ENCODE data around the gene PIGM. TPM values are rescaled to one million over a fixed set of nuclear protein-coding genes. Genes with fewer than 3 reads are reported as not detected.

PIGM gene
- total RNA-seq, 1 donor from 2014 or later, result 6.5 TPM

DNA sequence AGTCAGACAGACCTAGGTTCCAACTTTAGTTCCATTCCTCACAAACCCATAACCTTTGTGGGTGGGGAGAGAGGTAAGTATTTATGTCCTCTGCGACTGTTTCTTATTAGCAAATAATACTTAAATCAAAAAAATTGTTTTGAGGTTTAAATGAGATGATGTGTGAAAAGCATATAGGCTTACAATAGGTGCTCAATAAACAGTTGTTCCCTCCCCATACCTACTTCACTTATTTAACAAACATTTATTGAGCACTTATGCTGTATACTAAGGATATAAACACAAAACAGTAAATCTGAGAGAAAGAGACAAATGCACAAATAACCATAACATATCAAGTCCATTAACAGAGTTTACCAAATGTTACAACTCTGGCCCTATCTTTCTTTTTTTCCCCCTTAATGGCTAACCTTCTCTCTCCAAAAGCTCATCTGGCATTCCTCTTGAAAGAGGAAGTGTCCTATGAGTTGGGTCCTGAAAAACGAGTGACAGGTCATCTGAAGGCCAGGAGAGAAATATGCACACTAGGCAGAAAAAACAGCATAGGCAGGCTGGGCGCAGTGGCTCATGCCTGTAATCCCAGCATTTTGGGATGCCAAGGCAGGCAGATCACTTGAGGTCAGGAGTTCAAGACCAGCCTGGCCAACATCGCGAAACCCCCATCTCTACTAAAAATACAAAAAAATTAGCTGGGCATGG is 10.3 kb downstream of the PIGM start:
- no peak for DNase-seq (ENCODE audit: low spot score)
- H3K9me3 Mint-ChIP-seq (ENCODE audit: low read depth), result no peaks in the 10 kb centered on the region
- no peak overlapping the region for H3K27ac Mint-ChIP-seq (ENCODE audit: unreplicated experiment)
- TF ChIP-seq, protein P1, sequence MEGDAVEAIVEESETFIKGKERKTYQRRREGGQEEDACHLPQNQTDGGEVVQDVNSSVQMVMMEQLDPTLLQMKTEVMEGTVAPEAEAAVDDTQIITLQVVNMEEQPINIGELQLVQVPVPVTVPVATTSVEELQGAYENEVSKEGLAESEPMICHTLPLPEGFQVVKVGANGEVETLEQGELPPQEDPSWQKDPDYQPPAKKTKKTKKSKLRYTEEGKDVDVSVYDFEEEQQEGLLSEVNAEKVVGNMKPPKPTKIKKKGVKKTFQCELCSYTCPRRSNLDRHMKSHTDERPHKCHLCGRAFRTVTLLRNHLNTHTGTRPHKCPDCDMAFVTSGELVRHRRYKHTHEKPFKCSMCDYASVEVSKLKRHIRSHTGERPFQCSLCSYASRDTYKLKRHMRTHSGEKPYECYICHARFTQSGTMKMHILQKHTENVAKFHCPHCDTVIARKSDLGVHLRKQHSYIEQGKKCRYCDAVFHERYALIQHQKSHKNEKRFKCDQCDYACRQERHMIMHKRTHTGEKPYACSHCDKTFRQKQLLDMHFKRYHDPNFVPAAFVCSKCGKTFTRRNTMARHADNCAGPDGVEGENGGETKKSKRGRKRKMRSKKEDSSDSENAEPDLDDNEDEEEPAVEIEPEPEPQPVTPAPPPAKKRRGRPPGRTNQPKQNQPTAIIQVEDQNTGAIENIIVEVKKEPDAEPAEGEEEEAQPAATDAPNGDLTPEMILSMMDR (IDR thresholded peaks at IDR 0.05), result no peak
- no peaks in the 10 kb centered on the region for H3K36me3 Mint-ChIP-seq (ENCODE audit: low read depth)
- peaks cover 20% of the 10 kb centered on the region for H3K27me3 Mint-ChIP-seq (ENCODE audit: low read depth)
- H3K4me1 Mint-ChIP-seq (ENCODE audit: low read depth), result peaks cover 20% of the 10 kb centered on the region
- no peak overlapping the region for H3K4me3 Mint-ChIP-seq (ENCODE audit: unreplicated experiment)

DNA sequence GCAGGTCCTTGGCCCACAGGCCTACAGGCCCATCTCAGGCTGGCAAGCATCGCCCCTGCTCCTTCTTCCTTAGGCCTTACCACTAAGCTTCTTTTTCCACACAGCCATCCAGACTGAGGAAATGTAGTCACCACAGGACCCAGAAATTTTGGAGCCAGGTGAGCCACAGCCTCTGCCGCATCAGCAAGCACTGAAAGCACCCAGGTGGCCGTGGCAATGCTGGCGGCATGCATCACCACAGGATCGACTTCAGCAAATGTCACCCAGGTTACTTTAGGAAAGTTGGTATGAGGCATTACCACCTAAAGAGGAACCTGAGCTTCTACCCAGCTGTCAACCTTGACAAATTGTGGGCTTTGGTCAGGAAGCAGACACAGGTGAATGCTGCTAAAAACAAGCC is 11.6 kb downstream of the PIGM start:
- Mint-ChIP-seq H3K27me3 (ENCODE audit: low read depth) (peaks cover 22% of the 10 kb centered on the region), H3K4me3 (ENCODE audit: unreplicated experiment) (no peak overlapping the region), H3K9me3 (ENCODE audit: low read depth) (no peaks in the 10 kb centered on the region), H3K4me1 (ENCODE audit: low read depth) (peaks cover 20% of the 10 kb centered on the region), H3K36me3 (ENCODE audit: low read depth) (no peaks in the 10 kb centered on the region), H3K27ac (ENCODE audit: unreplicated experiment) (no peak overlapping the region)
- TF ChIP-seq, protein P1 (IDR thresholded peaks at IDR 0.05), result no peak
- DNase-seq (ENCODE audit: low spot score), result no peak

DNA sequence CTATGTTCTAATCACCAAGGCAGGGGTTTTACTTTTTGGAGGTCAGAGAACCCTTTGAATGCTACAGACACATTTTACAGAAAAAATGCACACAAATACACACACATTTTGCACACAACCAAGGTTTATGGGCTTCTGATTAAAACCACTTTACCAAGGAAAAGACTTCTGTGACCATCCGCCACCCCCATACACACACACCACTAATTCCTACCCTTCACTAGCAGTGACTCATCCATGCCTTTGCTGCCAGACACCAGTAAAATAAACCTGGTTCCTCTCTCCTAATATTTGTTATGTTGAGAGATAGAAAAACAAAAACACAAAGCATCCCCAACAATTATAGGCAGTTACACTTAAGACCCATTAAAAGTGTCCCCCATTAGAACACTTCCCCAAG is 12.9 kb downstream of the PIGM start:
- H3K9me3 Mint-ChIP-seq (ENCODE audit: low read depth), result no peaks in the 10 kb centered on the region
- H3K27ac Mint-ChIP-seq (ENCODE audit: unreplicated experiment), result no peak overlapping the region
- peaks cover 31% of the 10 kb centered on the region for H3K27me3 Mint-ChIP-seq (ENCODE audit: low read depth)
- H3K4me3 Mint-ChIP-seq (ENCODE audit: unreplicated experiment), result no peak overlapping the region
- peaks cover 13% of the 10 kb centered on the region for H3K4me1 Mint-ChIP-seq (ENCODE audit: low read depth)
- no peaks in the 10 kb centered on the region for H3K36me3 Mint-ChIP-seq (ENCODE audit: low read depth)
- TF ChIP-seq, protein P1 (IDR thresholded peaks at IDR 0.05), result no peak
- DNase-seq (ENCODE audit: low spot score), result no peak

DNA sequence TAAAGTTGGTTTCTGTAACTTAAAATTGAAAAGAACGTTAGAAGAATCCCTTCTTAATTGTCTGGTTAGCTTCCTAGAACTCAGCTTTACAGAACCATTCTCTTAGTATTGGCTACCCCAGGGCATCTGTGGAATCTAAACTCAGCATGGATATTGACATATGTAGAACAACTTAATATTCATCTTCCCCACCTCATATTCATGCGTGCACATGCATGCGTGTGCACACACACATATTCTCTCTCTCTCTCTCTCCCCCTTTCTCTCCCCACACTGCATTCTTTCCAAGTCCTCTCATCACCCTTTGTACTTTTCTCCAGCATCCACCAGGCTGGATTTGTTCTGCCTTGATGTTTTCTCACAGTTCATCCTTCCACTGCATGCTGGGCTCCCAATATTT is 13.4 kb downstream of the PIGM start:
- Mint-ChIP-seq H3K4me3 (ENCODE audit: unreplicated experiment) (no peak overlapping the region), H3K36me3 (ENCODE audit: low read depth) (no peaks in the 10 kb centered on the region), H3K4me1 (ENCODE audit: low read depth) (peaks cover 13% of the 10 kb centered on the region), H3K27ac (ENCODE audit: unreplicated experiment) (no peak overlapping the region), H3K9me3 (ENCODE audit: low read depth) (no peaks in the 10 kb centered on the region), H3K27me3 (ENCODE audit: low read depth) (peaks cover 32% of the 10 kb centered on the region)
- no peak for DNase-seq (ENCODE audit: low spot score)
- TF ChIP-seq, protein P1 (IDR thresholded peaks at IDR 0.05), result no peak

DNA sequence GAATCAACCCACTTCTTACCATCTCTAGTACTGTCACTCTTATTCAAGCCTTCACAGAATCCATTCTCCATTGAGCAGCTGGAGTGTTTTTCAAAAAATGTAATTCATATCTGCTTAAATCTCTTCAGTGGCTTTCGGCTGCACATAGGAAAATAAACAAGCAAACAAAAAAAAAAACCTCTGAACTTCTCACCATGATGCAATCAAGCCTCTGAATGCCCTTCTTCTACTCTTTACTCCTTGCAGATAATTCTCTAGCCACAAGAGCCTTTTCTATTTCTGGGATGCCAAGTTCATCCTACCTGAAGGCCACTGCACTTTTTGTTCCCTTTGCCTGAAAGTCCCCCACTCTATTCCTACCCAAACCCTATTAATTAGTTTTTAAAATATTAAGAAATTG is 14.2 kb downstream of the PIGM start:
- H3K9me3 Mint-ChIP-seq (ENCODE audit: low read depth), result no peaks in the 10 kb centered on the region
- H3K4me3 Mint-ChIP-seq (ENCODE audit: unreplicated experiment), result no peak overlapping the region
- peaks cover 13% of the 10 kb centered on the region for H3K4me1 Mint-ChIP-seq (ENCODE audit: low read depth)
- H3K27me3 Mint-ChIP-seq (ENCODE audit: low read depth), result peaks cover 35% of the 10 kb centered on the region
- H3K36me3 Mint-ChIP-seq (ENCODE audit: low read depth), result no peaks in the 10 kb centered on the region
- no peak overlapping the region for H3K27ac Mint-ChIP-seq (ENCODE audit: unreplicated experiment)
- TF ChIP-seq, protein P1 (IDR thresholded peaks at IDR 0.05), result no peak
- no peak for DNase-seq (ENCODE audit: low spot score)
